Natural killer cell treated with Interleukin-12 subunit alpha and Interleukin-12 subunit beta and Interleukin-15 and Interleukin-18, amount 100 ng/mL, for 72 hours (primary cell): ENCODE data around the gene KRT2. TPM values are rescaled to one million over a fixed set of nuclear protein-coding genes. Genes with fewer than 3 reads are reported as not detected.

Experiments used
- ATAC-seq, 2 donors: fragments of 150-1000 bp; cut with Tn5 transposase in 1 of 2; sonication (Bioruptor Pico), chemical (Tn5 transposase) in 1 of 2; 2 replicates each; pipeline ENCODE4 v1.10.0; 2021
- DNase-seq: peaks from one replicate; pipeline ENCODE4 v3.0.0; 2022; ENCODE audit warnings: low spot score
- H3K27ac Mint-ChIP-seq, 2 donors: 1 replicate in 1 of 2; 2 replicates in 1 of 2; pipeline ENCODE4 v1.8.0; 2022; ENCODE audit warnings: mixed read lengths in 2 of 2, mild to moderate bottlenecking in 1 of 2, moderate library complexity in 1 of 2
- H3K27me3 Mint-ChIP-seq, 2 donors: 1 replicate in 1 of 2; 2 replicates in 1 of 2; pipeline ENCODE4 v1.8.0; 2022; ENCODE audit warnings: mixed read lengths in 2 of 2
- H3K36me3 Mint-ChIP-seq: one replicate; pipeline ENCODE4 v1.8.0; 2022; ENCODE audit warnings: mixed read lengths
- H3K4me1 Mint-ChIP-seq, 2 donors: 1 replicate in 1 of 2; 2 replicates in 1 of 2; pipeline ENCODE4 v1.8.0; 2022; ENCODE audit warnings: low read depth in 2 of 2, mixed read lengths in 2 of 2, mild to moderate bottlenecking in 1 of 2
- H3K4me3 Mint-ChIP-seq: one replicate; pipeline ENCODE4 v1.8.0; 2022; ENCODE audit warnings: mixed read lengths
- H3K9me3 Mint-ChIP-seq: 2 replicates; pipeline ENCODE4 v1.8.0; 2022; ENCODE audit warnings: mixed read lengths
- total RNA-seq, 2 donors: library from RNA; stranded (reverse); gene quantifications; one replicate each; pipeline ENCODE4 v1.2.3, GENCODE V29; 2022

The KRT2 gene
- total RNA-seq = not detected

GRCh38 chr12:52651726-52652261 lies at the start of gene KRT2:
Gene KRT2, minus strand, starts transcription at chr12:52652211. Its CDS starts 69 bp downstream, at chr12:52652142.
- H3K4me1 Mint-ChIP-seq = peaks cover 28 to 30% of the 10 kb centered on the region in 2 donors
- DNase-seq = no peak
- H3K4me3 Mint-ChIP-seq = no peak within 1 kb of the TSS
- no peak for ATAC-seq
- H3K9me3 Mint-ChIP-seq = no peaks in the 10 kb centered on the region
- H3K27me3 Mint-ChIP-seq = peaks cover 0 to 3% of the 10 kb centered on the region in 2 donors
- H3K27ac Mint-ChIP-seq = no peak within 1 kb of the TSS
- H3K36me3 Mint-ChIP-seq = no peaks in the 10 kb centered on the region

- H3K27ac Mint-ChIP-seq = no peak overlapping the region
- DNase-seq = no peak
- H3K36me3 Mint-ChIP-seq = no peaks in the 10 kb centered on the region
- no peaks in the 10 kb centered on the region for H3K9me3 Mint-ChIP-seq
- peaks cover 14% of the 10 kb centered on the region in 2 donors for H3K27me3 Mint-ChIP-seq
- H3K4me3 Mint-ChIP-seq = no peak overlapping the region
- peaks cover 13 to 16% of the 10 kb centered on the region in 2 donors for H3K4me1 Mint-ChIP-seq
- ATAC-seq = no peak
Measured at GRCh38 chr12:52701281-52701680, 49.3 kb upstream of the KRT2 start.

GRCh38 chr12:52699960-52700359 lies 47.9 kb upstream of the KRT2 start:
- no peak overlapping the region for H3K4me3 Mint-ChIP-seq
- DNase-seq = no peak
- no peaks in the 10 kb centered on the region for H3K9me3 Mint-ChIP-seq
- no peak overlapping the region for H3K27ac Mint-ChIP-seq
- H3K36me3 Mint-ChIP-seq = no peaks in the 10 kb centered on the region
- no peak for ATAC-seq
- peaks cover 14 to 16% of the 10 kb centered on the region in 2 donors for H3K27me3 Mint-ChIP-seq
- peaks cover 13 to 16% of the 10 kb centered on the region in 2 donors for H3K4me1 Mint-ChIP-seq

- Mint-ChIP-seq H3K4me1 (peaks cover 13 to 16% of the 10 kb centered on the region in 2 donors), H3K4me3 (no peak overlapping the region), H3K36me3 (no peaks in the 10 kb centered on the region)
Measured at GRCh38 chr12:52699373-52699772, 47.4 kb upstream of the KRT2 start.

GRCh38 chr12:52698651-52699340 lies 46.8 kb upstream of the KRT2 start:
- H3K9me3 Mint-ChIP-seq = no peaks in the 10 kb centered on the region
- ATAC-seq (no peak), DNase-seq (no peak)
- peaks cover 14 to 16% of the 10 kb centered on the region in 2 donors for H3K27me3 Mint-ChIP-seq
- H3K36me3 Mint-ChIP-seq = no peaks in the 10 kb centered on the region
- peaks cover 9 to 13% of the 10 kb centered on the region in 2 donors for H3K4me1 Mint-ChIP-seq
- no peak overlapping the region for H3K27ac Mint-ChIP-seq
- H3K4me3 Mint-ChIP-seq = no peak overlapping the region

More at GRCh38 chr12:52699373-52699772, 47.4 kb upstream of the KRT2 start:
- Mint-ChIP-seq H3K9me3 (no peaks in the 10 kb centered on the region), H3K27me3 (peaks cover 14 to 16% of the 10 kb centered on the region in 2 donors), H3K27ac (no peak overlapping the region)
- DNase-seq = no peak
- ATAC-seq = peak in 1 of 2 donors; percentile 22

- Mint-ChIP-seq H3K9me3 (no peaks in the 10 kb centered on the region), H3K27me3 (peaks cover 12 to 18% of the 10 kb centered on the region in 2 donors)
Measured at GRCh38 chr12:52697058-52697582, 45.1 kb upstream of the KRT2 start.

GRCh38 chr12:52696588-52696987 lies 44.6 kb upstream of the KRT2 start:
- no peak for ATAC-seq
- DNase-seq = no peak
- peaks cover 7 to 14% of the 10 kb centered on the region in 2 donors for H3K27me3 Mint-ChIP-seq
- H3K27ac Mint-ChIP-seq = no peak overlapping the region
- H3K4me3 Mint-ChIP-seq = no peak overlapping the region
- H3K36me3 Mint-ChIP-seq = no peaks in the 10 kb centered on the region
- H3K4me1 Mint-ChIP-seq = peaks cover 5 to 16% of the 10 kb centered on the region in 2 donors
- H3K9me3 Mint-ChIP-seq = no peaks in the 10 kb centered on the region

More at GRCh38 chr12:52697058-52697582, 45.1 kb upstream of the KRT2 start:
- DNase-seq (no peak), ATAC-seq (no peak)
- Mint-ChIP-seq H3K36me3 (no peaks in the 10 kb centered on the region), H3K4me3 (no peak overlapping the region), H3K27ac (no peak overlapping the region), H3K4me1 (peaks cover 6 to 13% of the 10 kb centered on the region in 2 donors)

GRCh38 chr12:52695039-52695438 lies 43.0 kb upstream of the KRT2 start:
- Mint-ChIP-seq H3K27me3 (peaks cover 10 to 14% of the 10 kb centered on the region in 2 donors), H3K4me3 (no peak overlapping the region), H3K36me3 (no peaks in the 10 kb centered on the region), H3K27ac (no peak overlapping the region), H3K9me3 (no peaks in the 10 kb centered on the region), H3K4me1 (peaks cover 14 to 30% of the 10 kb centered on the region in 2 donors)
- ATAC-seq = no peak
- no peak for DNase-seq

- DNase-seq (no peak), ATAC-seq (no peak)
- Mint-ChIP-seq H3K27ac (no peak overlapping the region), H3K4me1 (peaks cover 18 to 33% of the 10 kb centered on the region in 2 donors), H3K9me3 (no peaks in the 10 kb centered on the region), H3K4me3 (no peak overlapping the region), H3K36me3 (no peaks in the 10 kb centered on the region), H3K27me3 (peaks cover 10 to 14% of the 10 kb centered on the region in 2 donors)
Measured at GRCh38 chr12:52694151-52694550, 42.1 kb upstream of the KRT2 start.

GRCh38 chr12:52693261-52693660 lies 41.2 kb upstream of the KRT2 start:
- Mint-ChIP-seq H3K27ac (no peak overlapping the region), H3K27me3 (peaks cover 10 to 23% of the 10 kb centered on the region in 2 donors)

GRCh38 chr12:52692254-52692653 lies 40.2 kb upstream of the KRT2 start:
- Mint-ChIP-seq H3K9me3 (no peaks in the 10 kb centered on the region), H3K4me3 (no peak overlapping the region), H3K27ac (no peak overlapping the region), H3K4me1 (peaks cover 32 to 51% of the 10 kb centered on the region in 2 donors), H3K36me3 (no peaks in the 10 kb centered on the region), H3K27me3 (peaks cover 11 to 23% of the 10 kb centered on the region in 2 donors)
- DNase-seq = no peak
- ATAC-seq = no peak

More at GRCh38 chr12:52693261-52693660, 41.2 kb upstream of the KRT2 start:
- DNase-seq = no peak
- H3K9me3 Mint-ChIP-seq = no peaks in the 10 kb centered on the region
- H3K4me3 Mint-ChIP-seq = peak overlapping the region; percentile 26
- ATAC-seq = no peak
- no peaks in the 10 kb centered on the region for H3K36me3 Mint-ChIP-seq
- peaks cover 25 to 42% of the 10 kb centered on the region in 2 donors for H3K4me1 Mint-ChIP-seq

- Mint-ChIP-seq H3K9me3 (no peaks in the 10 kb centered on the region), H3K36me3 (no peaks in the 10 kb centered on the region), H3K4me3 (peak overlapping the region; percentile 77), H3K27me3 (peaks cover 11 to 23% of the 10 kb centered on the region in 2 donors), H3K4me1 (peaks cover 37 to 53% of the 10 kb centered on the region in 2 donors), H3K27ac (no peak overlapping the region)
- DNase-seq (no peak), ATAC-seq (no peak)
Measured at GRCh38 chr12:52691841-52692150, 39.8 kb upstream of the KRT2 start.

GRCh38 chr12:52691076-52691840 lies 39.2 kb upstream of the KRT2 start:
- DNase-seq = peak; percentile 63
- Mint-ChIP-seq H3K4me3 (peak overlapping the region; percentile 77), H3K36me3 (no peaks in the 10 kb centered on the region), H3K27ac (no peak overlapping the region), H3K9me3 (no peaks in the 10 kb centered on the region), H3K27me3 (peaks cover 10 to 23% of the 10 kb centered on the region in 2 donors), H3K4me1 (peaks cover 41 to 53% of the 10 kb centered on the region in 2 donors)
- peak; percentile 66 to 72 for ATAC-seq
